Trophoblast cell (in vitro differentiated cells and primary cell): ENCODE data around the gene AADACL3.

ENCODE experiments used
- DNase-seq, 2 donors: peaks; one replicate each; pipeline ENCODE4 v3.0.0-alpha.2; 2016
- H2AFZ ChIP-seq: 2 replicates; pipeline ENCODE4 v1.6.1; 2013; ENCODE audit warnings: low read length, moderate library complexity, mild to moderate bottlenecking; ENCODE audit not compliant: insufficient read depth, poor library complexity
- H2AK5ac ChIP-seq: 2 replicates; pipeline ENCODE4 v1.6.1; 2013; ENCODE audit warnings: mild to moderate bottlenecking, low read length
- H2BK120ac ChIP-seq: 2 replicates; pipeline ENCODE4 v1.6.1; 2013; ENCODE audit warnings: low read length, mild to moderate bottlenecking, moderate library complexity; ENCODE audit not compliant: insufficient read depth, poor library complexity
- H2BK12ac ChIP-seq: 2 replicates; pipeline ENCODE4 v1.6.1; 2013; ENCODE audit warnings: mild to moderate bottlenecking, low read length, moderate library complexity
- H2BK5ac ChIP-seq: 2 replicates; pipeline ENCODE4 v1.6.1; 2013; ENCODE audit warnings: low read length, low read depth, moderate library complexity, mild to moderate bottlenecking; ENCODE audit not compliant: poor library complexity
- H3K14ac ChIP-seq: 2 replicates; pipeline ENCODE4 v1.6.1; 2013; ENCODE audit warnings: mild to moderate bottlenecking, low read length
- H3K18ac ChIP-seq: 2 replicates; pipeline ENCODE4 v1.6.1; 2013; ENCODE audit warnings: mild to moderate bottlenecking, low read length
- H3K23ac ChIP-seq: 2 replicates; pipeline ENCODE4 v1.6.1; 2013; ENCODE audit warnings: low read length
- H3K27ac ChIP-seq: 2 replicates; pipeline ENCODE4 v1.5.1; 2013; ENCODE audit warnings: low read depth, mild to moderate bottlenecking, inconsistent platforms, low read length, moderate library complexity
- H3K27me3 ChIP-seq: 2 replicates; pipeline ENCODE4 v1.6.1; 2013; ENCODE audit warnings: inconsistent platforms, mild to moderate bottlenecking, low read length, moderate library complexity; ENCODE audit not compliant: insufficient read depth
- H3K36me3 ChIP-seq, 2 experiments: 1 replicate in 1 of 2; 2 replicates in 1 of 2; pipeline ENCODE4 v1.6.1; 2013; ENCODE audit warnings: low read length in 2 of 2, mild to moderate bottlenecking in 2 of 2, moderate library complexity in 1 of 2; ENCODE audit not compliant: insufficient read depth in 2 of 2, control insufficient read depth in 1 of 2
- H3K4ac ChIP-seq: 2 replicates; pipeline ENCODE4 v1.6.1; 2013; ENCODE audit warnings: low read depth, mild to moderate bottlenecking, low read length, moderate library complexity
- H3K4me1 ChIP-seq, 2 experiments: 1 replicate in 1 of 2; 2 replicates in 1 of 2; pipeline ENCODE4 v1.6.1; 2013; ENCODE audit warnings: low read length in 2 of 2, mild to moderate bottlenecking in 2 of 2, moderate library complexity in 1 of 2; ENCODE audit not compliant: insufficient read depth in 2 of 2, control insufficient read depth in 1 of 2
- H3K4me2 ChIP-seq: 2 replicates; pipeline ENCODE4 v1.6.1; 2013; ENCODE audit warnings: inconsistent platforms, mild to moderate bottlenecking, low read length, moderate library complexity
- H3K4me3 ChIP-seq: 2 replicates; pipeline ENCODE4 v1.5.1; 2013; ENCODE audit warnings: mild to moderate bottlenecking, low read depth, low read length, inconsistent platforms
- H3K79me1 ChIP-seq: one replicate; pipeline ENCODE4 v1.6.1; 2013; ENCODE audit warnings: low read length
- H3K79me2 ChIP-seq: 2 replicates; pipeline ENCODE4 v1.6.1; 2013; ENCODE audit warnings: low read length, mild to moderate bottlenecking; ENCODE audit not compliant: control insufficient read depth, insufficient read depth, poor library complexity
- H3K9ac ChIP-seq: 2 replicates; pipeline ENCODE4 v1.6.1; 2013; ENCODE audit warnings: mild to moderate bottlenecking, low read length
- H3K9me3 ChIP-seq: 2 replicates; pipeline ENCODE4 v1.6.1; 2013; ENCODE audit warnings: low read depth, mild to moderate bottlenecking, control low read depth, inconsistent platforms, low read length; ENCODE audit not compliant: insufficient read depth
- H4K12ac ChIP-seq: 2 replicates; pipeline ENCODE4 v1.6.1; 2013; ENCODE audit warnings: low read depth, mild to moderate bottlenecking, low read length, moderate library complexity
- H4K8ac ChIP-seq: 2 replicates; pipeline ENCODE4 v1.6.1; 2013; ENCODE audit warnings: low read depth, mild to moderate bottlenecking, low read length, moderate library complexity
- H4K91ac ChIP-seq: one replicate; pipeline ENCODE4 v1.6.1; 2013; ENCODE audit warnings: low read depth, mild to moderate bottlenecking, low read length, moderate library complexity
- WGBS: extraction: QIAGEN DNeasy Blood & Tissue Kit; methylation state at CpG from one replicate; pipeline ENCODE4 v1.1.7; 2013; ENCODE audit warnings: missing lambda C conversion rate; ENCODE audit not compliant: insufficient read length, insufficient coverage; ENCODE audit errors: extremely low coverage; 5-methylcytosine and 5-hydroxymethylcytosine counted together

AADACL3 gene

DNA sequence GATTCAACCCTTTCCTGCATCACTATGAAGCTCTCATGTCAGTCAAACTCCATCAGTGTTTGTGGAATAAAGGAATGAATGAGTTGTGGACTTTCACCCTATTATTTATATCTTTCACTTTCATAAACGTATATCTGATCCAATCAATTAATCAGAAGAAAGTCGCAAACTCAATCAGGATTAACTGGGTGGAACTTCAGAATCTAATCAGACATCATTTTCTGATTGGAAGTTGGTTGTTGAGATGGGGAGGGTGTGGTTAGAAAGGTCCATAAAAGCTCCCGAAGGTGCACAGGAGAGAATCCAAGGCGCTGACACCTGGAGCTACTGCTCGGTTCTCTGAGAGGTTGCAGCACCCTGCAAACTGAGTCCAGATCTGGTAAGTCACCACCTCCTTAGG is 57.5 kb downstream of the AADACL3 start, which contains the start of gene PRAMEF12:
Gene PRAMEF12, plus strand, starts transcription at position 301 of the 400 bp plus-strand sequence. CDS start 1,130 bp downstream, outside the sequence.
- no peak within 1 kb of the TSS for H3K23ac ChIP-seq
- no peak within 1 kb of the TSS for H4K91ac ChIP-seq
- H3K4ac ChIP-seq = no peak within 1 kb of the TSS
- H4K8ac ChIP-seq = no peak within 1 kb of the TSS
- no peaks in the 10 kb centered on the region for H3K4me1 ChIP-seq
- H2BK120ac ChIP-seq = no peak within 1 kb of the TSS
- no peak within 1 kb of the TSS for H2BK12ac ChIP-seq
- H3K18ac ChIP-seq = no peak within 1 kb of the TSS
- H3K79me1 ChIP-seq = no peaks in the 10 kb centered on the region
- no peak for DNase-seq
- H3K4me2 ChIP-seq = no peak within 1 kb of the TSS
- no peak within 1 kb of the TSS for H3K14ac ChIP-seq
- no peak within 1 kb of the TSS for H3K4me3 ChIP-seq
- no peaks in the 10 kb centered on the region for H3K27me3 ChIP-seq
- H2AFZ ChIP-seq = no peak within 1 kb of the TSS
- no peak within 1 kb of the TSS for H4K12ac ChIP-seq
- H3K27ac ChIP-seq = no peak within 1 kb of the TSS
- no peak within 1 kb of the TSS for H3K9ac ChIP-seq
- no peaks in the 10 kb centered on the region for H3K36me3 ChIP-seq
- no CpG with 5 or more reads among the region's 5 CpGs for WGBS
- H3K9me3 ChIP-seq = peaks cover 3% of the 10 kb centered on the region
- no peak within 1 kb of the TSS for H2AK5ac ChIP-seq
- no peak within 1 kb of the TSS for H2BK5ac ChIP-seq
- H3K79me2 ChIP-seq = no peaks in the 10 kb centered on the region

- no peak overlapping the region for H2BK120ac ChIP-seq
- H3K27me3 ChIP-seq = no peaks in the 10 kb centered on the region
- no peaks in the 10 kb centered on the region for H3K79me1 ChIP-seq
- no peak overlapping the region for H2BK12ac ChIP-seq
- H3K4me2 ChIP-seq = no peak overlapping the region
- no peak overlapping the region for H4K8ac ChIP-seq
- H2BK5ac ChIP-seq = no peak overlapping the region
- peaks cover 3% of the 10 kb centered on the region for H3K9me3 ChIP-seq
- H3K18ac ChIP-seq = no peak overlapping the region
- H2AK5ac ChIP-seq = no peak overlapping the region
- H3K4me3 ChIP-seq = no peak overlapping the region
- no peak overlapping the region for H2AFZ ChIP-seq
- no peak overlapping the region for H3K9ac ChIP-seq
- H3K79me2 ChIP-seq = no peaks in the 10 kb centered on the region
- H4K91ac ChIP-seq = no peak overlapping the region
- no peak overlapping the region for H3K14ac ChIP-seq
- no peak for DNase-seq
- WGBS = no CpG with 5 or more reads among the region's 5 CpGs
- H3K4me1 ChIP-seq = no peaks in the 10 kb centered on the region
- H3K36me3 ChIP-seq = no peaks in the 10 kb centered on the region
- no peak overlapping the region for H3K27ac ChIP-seq
- H4K12ac ChIP-seq = no peak overlapping the region
- no peak overlapping the region for H3K23ac ChIP-seq
- H3K4ac ChIP-seq = no peak overlapping the region
These were observed 59.0 kb downstream of the AADACL3 start for GRCh38 chr1:12774801-12775345.

GRCh38 chr1:12775443-12775842 is 59.5 kb downstream of the AADACL3 start:
- H3K79me1 ChIP-seq = no peaks in the 10 kb centered on the region
- H2BK12ac ChIP-seq = no peak overlapping the region
- no peaks in the 10 kb centered on the region for H3K27me3 ChIP-seq
- H3K9ac ChIP-seq = no peak overlapping the region
- H3K4me2 ChIP-seq = no peak overlapping the region
- no peak overlapping the region for H2BK120ac ChIP-seq
- H4K8ac ChIP-seq = no peak overlapping the region
- H3K23ac ChIP-seq = no peak overlapping the region
- H3K14ac ChIP-seq = no peak overlapping the region
- no peak overlapping the region for H4K91ac ChIP-seq
- no peak overlapping the region for H3K18ac ChIP-seq
- no peak overlapping the region for H3K4ac ChIP-seq
- no peak for DNase-seq
- H3K4me3 ChIP-seq = no peak overlapping the region
- H2AFZ ChIP-seq = no peak overlapping the region
- no peak overlapping the region for H2AK5ac ChIP-seq
- WGBS = no CpG with 5 or more reads among the region's 8 CpGs
- no peaks in the 10 kb centered on the region for H3K4me1 ChIP-seq
- no peak overlapping the region for H2BK5ac ChIP-seq
- no peak overlapping the region for H3K27ac ChIP-seq
- H3K79me2 ChIP-seq = no peaks in the 10 kb centered on the region
- no peaks in the 10 kb centered on the region for H3K36me3 ChIP-seq
- H3K9me3 ChIP-seq = peaks cover 3% of the 10 kb centered on the region
- H4K12ac ChIP-seq = no peak overlapping the region

DNA sequence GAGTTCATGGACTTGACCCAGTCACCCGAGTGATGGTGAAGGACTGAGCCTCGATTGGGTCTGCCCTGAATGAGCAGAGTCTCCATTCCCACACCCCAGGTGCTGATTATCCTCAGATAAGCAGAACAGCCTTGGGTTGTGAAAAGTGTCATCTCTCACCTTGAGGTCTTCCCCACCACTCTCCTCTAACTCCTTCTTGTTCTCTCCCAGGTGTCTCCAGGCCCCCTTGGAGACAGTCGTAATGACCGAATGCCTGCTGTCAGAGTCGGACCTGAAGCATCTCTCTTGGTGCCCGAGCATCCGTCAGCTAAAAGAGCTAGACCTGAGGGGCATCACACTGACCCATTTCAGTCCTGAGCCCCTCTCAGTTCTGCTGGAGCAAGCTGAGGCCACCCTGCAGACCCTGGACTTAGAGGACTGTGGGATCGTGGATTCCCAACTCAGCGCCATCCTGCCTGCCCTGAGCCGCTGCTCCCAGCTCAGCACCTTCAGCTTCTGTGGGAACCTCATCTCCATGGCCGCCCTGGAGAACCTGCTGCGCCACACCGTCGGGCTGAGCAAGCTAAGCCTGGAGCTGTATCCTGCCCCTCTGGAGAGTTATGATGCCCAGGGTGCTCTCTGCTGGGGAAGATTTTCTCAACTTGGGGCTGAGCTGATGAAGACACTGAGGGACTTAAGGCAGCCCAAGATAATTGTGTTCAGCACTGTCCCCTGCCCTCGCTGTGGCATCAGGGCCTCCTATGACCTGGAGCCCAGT is 61.1 kb downstream of the AADACL3 start:
- Histone ChIP-seq H2AFZ (no peak overlapping the region), H3K9me3 (peaks cover 3% of the 10 kb centered on the region), H3K14ac (no peak overlapping the region), H3K4me2 (no peak overlapping the region), H3K79me1 (no peaks in the 10 kb centered on the region), H3K23ac (no peak overlapping the region), H4K12ac (no peak overlapping the region), H3K4me1 (no peaks in the 10 kb centered on the region), H3K4ac (no peak overlapping the region), H3K18ac (no peak overlapping the region), H2BK120ac (no peak overlapping the region), H3K27ac (no peak overlapping the region), H3K36me3 (no peaks in the 10 kb centered on the region), H3K9ac (no peak overlapping the region), H3K79me2 (no peaks in the 10 kb centered on the region), H2AK5ac (no peak overlapping the region), H2BK5ac (no peak overlapping the region), H2BK12ac (no peak overlapping the region), H3K4me3 (no peak overlapping the region), H4K91ac (no peak overlapping the region), H4K8ac (no peak overlapping the region), H3K27me3 (no peaks in the 10 kb centered on the region)
- DNase-seq = no peak
- WGBS = no CpG with 5 or more reads among the region's 15 CpGs
